ENCODE results near the gene CENPP.

DNA sequence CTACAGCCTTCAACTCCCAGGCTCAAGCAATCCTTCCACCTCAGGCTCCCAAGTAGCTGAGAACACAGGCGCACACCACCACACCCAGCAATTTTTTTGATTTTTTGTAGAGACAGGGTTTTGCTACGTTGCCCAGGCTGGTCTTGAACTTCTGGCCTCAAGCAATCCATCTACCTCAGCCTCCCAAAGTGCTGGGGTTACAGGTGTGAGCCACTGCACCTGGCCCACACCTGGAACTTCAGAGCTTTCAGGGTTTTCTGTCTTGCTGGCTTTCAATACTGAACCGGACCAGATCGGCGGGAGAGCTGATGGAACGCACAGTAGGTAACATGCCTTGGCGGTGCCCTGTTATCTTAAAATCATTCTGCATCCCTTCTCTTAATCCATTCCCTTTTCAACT lies 313.4 kb downstream of the CENPP start:
- TF ChIP-seq YY1 (IDR thresholded peaks at IDR 0.05; ENCODE audit: insufficient read depth, insufficient read length) (no peak), ZNF274 (IDR thresholded peaks at IDR 0.05; ENCODE audit: low read depth, low read length) (no peak), SUZ12 (IDR thresholded peaks at IDR 0.05; ENCODE audit: extremely low read depth, insufficient read depth, insufficient read length) (no peak)
